ENCODE results near the gene FABP3.

Gene FABP3

DNA sequence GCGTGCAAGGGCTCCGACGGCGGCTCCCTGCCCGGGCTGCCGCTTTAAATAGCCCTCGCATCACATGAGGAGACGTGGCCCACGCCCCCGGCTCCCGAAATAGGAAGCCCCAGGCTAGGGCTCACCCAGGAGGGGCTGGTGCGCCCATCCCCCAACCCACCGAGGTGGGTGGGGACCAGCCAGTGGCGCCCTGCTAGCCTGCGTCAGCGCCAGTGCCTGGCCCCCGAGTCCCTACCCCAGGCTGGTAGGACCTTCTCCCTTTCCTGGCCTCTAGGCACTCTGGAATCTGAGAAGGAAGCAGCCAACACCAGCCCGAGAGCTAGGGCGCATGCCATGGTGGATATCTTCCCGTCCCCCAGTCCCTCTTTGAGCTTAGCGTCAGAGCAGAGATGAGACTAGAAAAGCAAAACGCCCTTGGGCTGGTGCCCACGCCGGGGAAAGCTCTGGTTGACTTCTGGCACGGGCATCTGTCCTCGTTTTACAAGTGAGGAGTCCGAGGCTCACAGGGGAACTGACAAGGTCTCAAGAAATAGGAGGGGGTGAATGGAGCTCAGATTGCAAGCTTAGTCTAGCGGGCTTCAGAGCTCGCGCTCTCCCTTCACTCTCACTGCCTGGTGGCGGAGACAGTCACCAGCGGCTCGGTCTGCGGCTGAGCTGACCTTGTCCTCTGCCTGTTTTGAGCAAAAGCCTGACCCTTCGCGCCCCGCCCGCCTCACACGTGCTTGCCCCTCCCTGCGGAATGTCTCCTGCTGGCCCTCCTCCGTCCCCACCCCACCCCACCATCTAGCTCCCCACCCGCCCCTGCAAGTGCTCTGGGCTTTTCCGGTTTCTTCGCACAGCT, at the start of gene FABP3:
TSS of gene FABP3 (minus strand) at position 21 of the 841 bp plus-strand sequence. CDS start 62 bp downstream, outside the sequence.
- DNase-seq (ENCODE audit: low read depth): peak; percentile 35

GRCh38 chr1:31421371-31422040, 48.6 kb upstream of the FABP3 start:
- DNase-seq (ENCODE audit: low read depth): no peak

DNA sequence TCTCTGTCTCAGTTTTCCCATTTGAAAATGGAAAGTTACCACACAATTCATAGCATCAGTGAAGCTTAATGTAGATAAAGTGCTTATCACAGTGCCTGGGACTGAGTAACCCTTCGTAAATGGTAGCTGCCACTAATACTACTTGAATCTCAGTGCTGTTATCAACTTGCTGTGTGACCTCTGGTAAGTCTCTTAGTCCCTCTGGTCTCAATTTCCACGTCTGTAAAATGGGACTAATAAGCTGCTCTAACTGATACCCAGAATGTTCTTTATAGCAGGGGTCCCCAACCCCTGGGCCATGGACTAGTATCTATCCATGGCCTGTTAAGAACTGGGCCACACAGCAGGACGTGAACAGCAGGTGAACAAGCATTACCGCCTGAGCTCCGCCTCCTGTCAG, 47.8 kb upstream of the FABP3 start:
- DNase-seq (ENCODE audit: low read depth): no peak

- DNase-seq (ENCODE audit: low read depth): no peak
Observed at GRCh38 chr1:31418626-31419323, 45.9 kb upstream of the FABP3 start.

DNA sequence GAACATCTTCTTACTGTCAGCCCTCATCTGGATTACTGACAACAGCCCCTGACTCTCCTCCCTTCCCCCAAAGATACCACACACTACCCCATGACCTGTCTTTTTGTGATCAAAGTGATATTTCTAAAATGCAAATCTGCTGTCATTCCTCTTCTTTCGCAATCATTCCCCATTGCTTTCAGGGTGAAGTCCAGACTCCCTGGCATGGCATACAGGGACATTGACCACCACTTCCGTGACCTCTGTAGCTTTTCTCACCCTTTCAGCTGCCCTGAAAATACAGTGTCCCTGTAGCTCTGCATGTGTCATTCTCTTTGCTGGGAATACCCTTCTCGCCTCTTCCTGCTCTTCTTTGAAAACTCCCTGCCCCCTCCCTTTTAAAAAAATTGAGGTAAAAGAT, 44.3 kb upstream of the FABP3 start:
- DNase-seq (ENCODE audit: low read depth): no peak

- no peak for DNase-seq (ENCODE audit: low read depth)
Observed at GRCh38 chr1:31416101-31416736, 43.3 kb upstream of the FABP3 start.

DNA sequence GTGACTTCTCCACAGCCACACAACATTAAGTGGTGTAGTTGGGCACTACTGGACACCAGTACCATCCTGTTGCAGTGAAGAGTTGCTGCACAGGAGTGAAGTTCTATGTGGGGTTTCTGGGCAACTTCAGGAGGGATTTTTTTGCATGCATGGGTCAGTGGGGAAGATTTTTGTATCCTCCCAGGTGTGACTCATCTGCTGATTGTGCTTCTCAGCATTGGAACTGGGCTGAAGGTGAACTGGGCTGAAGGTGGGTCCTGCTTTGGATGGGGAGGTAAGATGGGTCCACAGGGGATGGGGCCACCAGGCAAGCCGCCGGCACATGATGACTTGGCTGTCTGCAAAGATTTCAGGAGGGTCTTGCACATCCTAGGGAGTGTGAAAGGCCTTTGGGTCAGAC, 42.8 kb upstream of the FABP3 start:
- DNase-seq (ENCODE audit: low read depth): no peak

DNA sequence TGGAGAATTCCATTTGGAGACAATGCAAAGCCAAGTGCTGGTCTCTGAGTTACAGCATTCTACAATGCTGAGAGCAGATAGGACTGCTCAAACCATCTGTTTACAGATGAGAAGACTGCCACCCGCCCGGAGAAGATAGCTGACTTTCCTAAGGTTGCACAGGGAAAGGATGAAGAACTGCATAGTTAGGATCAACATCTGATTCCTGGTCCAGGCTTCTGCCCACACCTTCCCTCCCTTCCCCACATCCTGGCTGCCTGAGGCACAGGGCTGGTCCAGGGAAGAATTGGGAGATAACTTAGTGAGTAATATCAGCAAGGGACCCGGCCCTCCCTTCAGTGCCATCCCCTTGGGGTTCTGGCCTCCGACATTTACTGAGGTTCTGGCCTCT, 42.1 kb upstream of the FABP3 start:
- DNase-seq (ENCODE audit: low read depth): no peak

DNA sequence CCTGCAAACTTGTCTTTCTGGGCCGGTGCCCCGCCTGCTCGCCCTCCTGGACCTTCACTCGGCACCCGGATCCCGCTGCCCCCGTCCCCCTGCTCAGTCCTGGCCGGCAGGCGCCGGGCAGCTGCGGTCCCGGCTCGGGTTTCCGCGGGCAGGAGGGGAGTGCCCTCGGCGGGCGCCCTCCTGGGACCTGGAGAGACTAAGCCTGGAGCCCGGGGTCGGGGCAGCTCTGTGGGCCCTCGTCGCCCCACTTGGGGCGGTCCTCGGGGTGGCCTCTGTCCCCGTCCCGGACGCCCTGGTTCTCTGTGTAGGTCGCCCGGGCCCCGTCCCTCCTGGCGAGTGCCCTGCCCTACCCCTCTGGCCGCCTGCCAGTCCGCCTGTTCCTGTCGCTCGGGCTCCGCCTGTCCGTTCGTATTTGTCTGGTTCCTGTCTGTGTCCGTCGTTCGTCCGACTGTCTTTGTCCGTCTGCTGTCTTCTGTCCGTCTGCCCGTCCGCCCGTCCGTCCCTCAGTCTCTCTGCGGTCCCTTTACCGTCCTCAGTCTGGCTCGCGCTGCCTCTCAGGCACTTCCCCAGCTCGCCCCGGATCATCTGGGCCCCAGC, 40.6 kb upstream of the FABP3 start:
- DNase-seq (ENCODE audit: low read depth): no peak

DNA sequence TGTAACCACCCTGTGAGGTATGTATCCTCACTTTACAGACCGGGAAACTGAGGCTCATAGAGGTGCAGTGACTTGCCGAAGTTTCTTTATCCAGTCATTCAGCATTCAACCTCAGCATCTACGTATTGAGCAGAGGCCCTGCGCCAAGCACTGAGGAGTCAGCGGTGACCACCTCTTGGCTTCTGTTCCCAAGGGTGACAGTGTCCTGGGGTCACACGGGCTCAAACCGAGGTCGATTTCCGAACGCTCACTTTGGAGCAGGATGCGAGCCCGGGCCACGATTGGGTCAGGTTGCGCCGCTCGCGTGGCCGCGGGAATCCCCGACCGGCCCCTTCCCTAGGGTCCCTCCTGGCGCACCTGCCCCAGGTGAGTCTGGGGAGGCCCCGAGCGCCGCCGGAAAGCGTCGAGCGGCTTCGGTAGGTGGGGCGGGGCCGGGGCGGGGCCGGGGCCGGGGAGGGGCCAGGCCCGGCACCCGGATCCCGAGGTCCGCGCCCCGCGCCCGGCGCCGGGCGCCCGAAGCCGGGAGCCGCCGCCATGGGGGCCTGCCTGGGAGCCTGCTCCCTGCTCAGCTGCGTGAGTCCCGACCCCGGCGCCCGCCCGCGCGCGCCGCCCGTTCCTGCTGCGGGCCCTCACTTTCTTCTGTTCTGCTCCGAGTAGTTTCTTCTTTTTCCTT, 40.0 kb upstream of the FABP3 start, which contains the start of gene SERINC2:
TSS of gene SERINC2 (plus strand) at position 482 of the 673 bp plus-strand sequence. CDS start at position 535, 53 bp downstream.
- no peak for DNase-seq (ENCODE audit: low read depth)

DNA sequence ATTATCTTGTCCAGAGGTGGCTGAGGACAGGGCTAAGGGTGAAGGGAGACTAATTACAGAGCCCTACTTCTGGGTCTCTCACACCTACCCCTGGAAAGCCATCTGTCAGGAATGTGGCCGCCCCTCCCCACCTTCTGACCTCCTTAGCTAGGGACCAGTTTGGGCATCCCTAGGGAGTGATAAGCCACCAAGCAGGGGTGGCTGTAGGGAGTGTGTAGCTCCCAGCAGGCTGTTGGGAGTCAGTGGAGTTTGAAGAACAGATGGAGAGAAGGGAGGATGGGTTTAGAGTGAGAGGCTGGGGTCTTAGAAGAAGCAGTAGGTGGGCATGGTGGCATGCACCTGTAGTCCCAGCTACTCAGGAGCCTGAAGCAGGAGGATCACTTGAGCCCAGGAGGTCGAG, 39.3 kb upstream of the FABP3 start:
- DNase-seq (ENCODE audit: low read depth): no peak

- DNase-seq (ENCODE audit: low read depth): no peak
Observed at GRCh38 chr1:31410871-31411270, 38.0 kb upstream of the FABP3 start.

- DNase-seq (ENCODE audit: low read depth): no peak
Observed at GRCh38 chr1:31409946-31410858, 37.3 kb upstream of the FABP3 start.

GRCh38 chr1:31408788-31409318, 36.0 kb upstream of the FABP3 start:
- no peak for DNase-seq (ENCODE audit: low read depth)

DNA sequence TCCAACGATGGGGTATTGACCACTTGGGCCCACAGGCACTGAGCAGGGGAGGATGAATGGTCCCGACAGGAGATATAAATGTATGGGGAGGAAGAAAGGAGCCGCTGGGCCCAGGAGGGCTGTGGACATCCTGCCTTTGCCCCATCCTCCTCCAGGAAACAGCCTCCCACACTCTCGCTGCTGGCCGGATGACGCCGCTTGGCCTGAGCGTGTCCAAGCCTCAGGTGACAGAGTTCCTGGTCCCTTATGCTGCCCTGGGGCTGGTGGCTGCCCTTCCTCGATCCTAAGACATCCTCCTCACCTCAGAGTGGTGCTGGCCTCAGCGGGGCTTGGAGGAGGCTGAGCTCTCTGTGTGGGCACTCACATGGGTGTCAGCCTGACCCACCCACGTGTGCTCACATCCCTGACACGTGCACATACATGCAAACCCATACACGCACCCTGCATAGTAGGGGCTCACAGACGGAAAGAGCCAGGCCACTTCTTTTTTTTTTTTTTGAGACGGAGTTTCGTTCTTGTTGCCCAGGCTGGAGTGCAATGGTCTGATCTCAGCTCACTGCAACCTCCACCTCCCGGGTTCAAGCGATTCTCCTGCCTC, 34.3 kb upstream of the FABP3 start:
- DNase-seq (ENCODE audit: low read depth): no peak

- no peak for DNase-seq (ENCODE audit: low read depth)
Observed at GRCh38 chr1:31405578-31406245, 32.8 kb upstream of the FABP3 start.

GRCh38 chr1:31401241-31401640, 28.4 kb upstream of the FABP3 start:
- DNase-seq (ENCODE audit: low read depth): no peak

DNA sequence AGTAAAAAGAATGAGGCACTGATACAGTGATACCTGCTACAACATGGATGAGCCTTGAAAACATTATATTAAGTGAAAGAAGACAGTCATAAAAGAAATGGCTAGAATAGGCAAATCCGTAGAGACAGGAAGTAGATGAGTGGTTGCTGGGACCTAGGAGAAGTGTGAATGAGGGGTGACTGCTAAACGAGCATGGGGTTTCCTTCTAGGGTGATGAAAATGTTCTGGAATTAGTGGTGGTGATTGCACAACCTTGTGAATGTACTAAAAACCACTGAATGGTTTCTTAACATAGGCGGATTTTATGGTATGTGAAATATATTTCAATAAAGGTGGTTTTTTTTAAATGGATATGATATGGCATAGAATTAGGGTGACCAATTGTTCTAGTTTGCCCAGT, 27.5 kb upstream of the FABP3 start:
- DNase-seq (ENCODE audit: low read depth): no peak

DNA sequence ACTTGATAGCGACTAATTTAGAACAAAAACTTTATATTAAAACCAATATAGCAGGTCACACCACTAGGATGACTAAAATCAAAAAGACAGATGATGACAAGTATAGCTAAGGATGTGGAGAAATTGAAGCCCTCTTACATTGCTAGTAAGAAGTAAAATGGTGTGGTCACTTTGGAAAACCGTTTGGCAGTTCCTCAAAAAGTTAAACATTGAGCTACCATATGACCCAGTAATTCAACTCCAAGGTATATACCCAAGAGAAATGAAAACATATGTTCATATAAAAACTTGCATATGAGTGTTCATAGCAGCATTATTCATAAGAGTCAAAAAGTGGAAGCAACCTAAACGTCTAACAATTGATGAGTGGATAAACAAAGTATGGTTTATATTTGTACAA, 27.1 kb upstream of the FABP3 start:
- DNase-seq (ENCODE audit: low read depth): no peak

All from GM04504 (cell line).